ENCODE data around the gene FOXP3. TPM values are rescaled to one million over a fixed set of nuclear protein-coding genes. Genes with fewer than 3 reads are reported as not detected.

FOXP3 gene
- total RNA-seq, 1 experiment from 2014 or later: 0.42 TPM

GRCh38 chrX:49221868-49222267 is 42.6 kb downstream of the FOXP3 start:
- no peaks in the 10 kb centered on the region for H3K36me3 Mint-ChIP-seq
- H3K9me3 Mint-ChIP-seq: no peaks in the 10 kb centered on the region
- peaks cover 22% of the 10 kb centered on the region for H3K27me3 Mint-ChIP-seq (ENCODE audit: low read depth)
- DNase-seq (ENCODE audit: low spot score): no peak
- ChIA-PET POLR2A (no interaction called here), CTCF (no interaction called here)
- no peaks in the 10 kb centered on the region for H3K4me1 Mint-ChIP-seq
- TF ChIP-seq NFATC4 (CRISPR knock-in tag; IDR thresholded peaks at IDR 0.05): no peak
- TF ChIP-seq AFF4 (CRISPR knock-in tag; IDR thresholded peaks at IDR 0.05; ENCODE audit: borderline replicate concordance): no peak
- TF ChIP-seq, protein P1, sequence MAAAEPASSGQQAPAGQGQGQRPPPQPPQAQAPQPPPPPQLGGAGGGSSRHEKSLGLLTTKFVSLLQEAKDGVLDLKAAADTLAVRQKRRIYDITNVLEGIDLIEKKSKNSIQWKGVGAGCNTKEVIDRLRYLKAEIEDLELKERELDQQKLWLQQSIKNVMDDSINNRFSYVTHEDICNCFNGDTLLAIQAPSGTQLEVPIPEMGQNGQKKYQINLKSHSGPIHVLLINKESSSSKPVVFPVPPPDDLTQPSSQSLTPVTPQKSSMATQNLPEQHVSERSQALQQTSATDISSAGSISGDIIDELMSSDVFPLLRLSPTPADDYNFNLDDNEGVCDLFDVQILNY (CRISPR knock-in tag; IDR thresholded peaks at IDR 0.05): no peak
- TF ChIP-seq ATF3 (CRISPR knock-in tag; conservative IDR thresholded peaks at IDR 0.05): no peak
- no peak for TF ChIP-seq TEAD1 (CRISPR knock-in tag; IDR thresholded peaks at IDR 0.05)
- TF ChIP-seq PRDM15 (CRISPR knock-in tag; IDR thresholded peaks at IDR 0.05): no peak
- TF ChIP-seq IRF1 (CRISPR knock-in tag; IDR thresholded peaks at IDR 0.05): no peak
- no peak for TF ChIP-seq STAT6 (CRISPR knock-in tag; conservative IDR thresholded peaks at IDR 0.05; ENCODE audit: low read depth)
- TF ChIP-seq, protein P2, sequence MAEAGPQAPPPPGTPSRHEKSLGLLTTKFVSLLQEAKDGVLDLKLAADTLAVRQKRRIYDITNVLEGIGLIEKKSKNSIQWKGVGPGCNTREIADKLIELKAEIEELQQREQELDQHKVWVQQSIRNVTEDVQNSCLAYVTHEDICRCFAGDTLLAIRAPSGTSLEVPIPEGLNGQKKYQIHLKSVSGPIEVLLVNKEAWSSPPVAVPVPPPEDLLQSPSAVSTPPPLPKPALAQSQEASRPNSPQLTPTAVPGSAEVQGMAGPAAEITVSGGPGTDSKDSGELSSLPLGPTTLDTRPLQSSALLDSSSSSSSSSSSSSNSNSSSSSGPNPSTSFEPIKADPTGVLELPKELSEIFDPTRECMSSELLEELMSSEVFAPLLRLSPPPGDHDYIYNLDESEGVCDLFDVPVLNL (CRISPR knock-in tag; IDR thresholded peaks at IDR 0.05; ENCODE audit: borderline replicate concordance, low read depth): no peak
- no peak for TF ChIP-seq RORB (CRISPR knock-in tag; IDR thresholded peaks at IDR 0.05)
- TF ChIP-seq NR1H2 (CRISPR knock-in tag; IDR thresholded peaks at IDR 0.05): no peak
- TF ChIP-seq FOXP4 (CRISPR knock-in tag; IDR thresholded peaks at IDR 0.05): no peak
- no peak for TF ChIP-seq E2F1 (CRISPR knock-in tag; IDR thresholded peaks at IDR 0.05)
- no peak for TF ChIP-seq ZNF512 (CRISPR knock-in tag; IDR thresholded peaks at IDR 0.05; ENCODE audit: borderline replicate concordance)
- TF ChIP-seq JAZF1 (CRISPR knock-in tag; IDR thresholded peaks at IDR 0.05): no peak
- H3K4me3 Mint-ChIP-seq: no peak overlapping the region
- ATAC-seq: no peak
- H3K27ac Mint-ChIP-seq: no peak overlapping the region

All from WTC11 (cell line).